ENCODE measurements around the gene VWCE.

VWCE gene

DNA sequence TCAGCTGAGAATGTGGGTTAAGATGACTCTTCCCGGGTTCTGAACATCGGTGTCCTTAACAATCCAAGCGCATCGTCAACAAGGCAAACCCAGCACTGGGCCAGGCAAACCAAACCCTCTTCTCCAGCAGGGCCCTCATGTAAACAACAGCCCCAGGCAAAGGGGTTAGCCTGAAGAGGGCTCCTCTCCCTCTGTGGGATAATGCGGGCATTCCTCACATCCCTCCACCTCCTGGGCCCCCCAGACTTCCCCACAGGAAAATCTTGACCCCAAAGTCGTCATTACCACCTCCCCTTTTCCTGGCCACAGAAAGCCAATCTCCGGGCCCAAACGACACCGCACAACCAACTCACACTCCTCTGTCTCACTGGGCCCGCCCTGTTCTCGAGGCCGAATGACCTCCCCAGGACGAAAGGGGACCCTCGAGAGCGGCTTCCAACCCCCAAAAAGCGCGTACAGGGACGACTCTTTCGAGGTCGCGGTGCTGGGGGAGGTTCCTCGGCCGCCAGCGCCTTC, 37.2 kb upstream of the VWCE start:
- no peak for FAIRE-seq
- DNase-seq (ENCODE audit: extremely low spot score, insufficient read length, low read depth), result no peak

- FAIRE-seq, result no peak
- no peak for DNase-seq (ENCODE audit: extremely low spot score, insufficient read length, low read depth)
Observed at GRCh38 chr11:61331651-61332050, 36.5 kb upstream of the VWCE start.

GRCh38 chr11:61329871-61330270, 34.8 kb upstream of the VWCE start:
- no peak for FAIRE-seq

GRCh38 chr11:61328351-61328750, 33.2 kb upstream of the VWCE start:
- FAIRE-seq, result no peak
- no peak for DNase-seq (ENCODE audit: extremely low spot score, insufficient read length, low read depth)

More at GRCh38 chr11:61329871-61330270, 34.8 kb upstream of the VWCE start:
- no peak for DNase-seq (ENCODE audit: extremely low spot score, insufficient read length, low read depth)

GRCh38 chr11:61327669-61328071, 32.6 kb upstream of the VWCE start:
- FAIRE-seq (no peak), DNase-seq (ENCODE audit: extremely low spot score, insufficient read length, low read depth) (no peak)

DNA sequence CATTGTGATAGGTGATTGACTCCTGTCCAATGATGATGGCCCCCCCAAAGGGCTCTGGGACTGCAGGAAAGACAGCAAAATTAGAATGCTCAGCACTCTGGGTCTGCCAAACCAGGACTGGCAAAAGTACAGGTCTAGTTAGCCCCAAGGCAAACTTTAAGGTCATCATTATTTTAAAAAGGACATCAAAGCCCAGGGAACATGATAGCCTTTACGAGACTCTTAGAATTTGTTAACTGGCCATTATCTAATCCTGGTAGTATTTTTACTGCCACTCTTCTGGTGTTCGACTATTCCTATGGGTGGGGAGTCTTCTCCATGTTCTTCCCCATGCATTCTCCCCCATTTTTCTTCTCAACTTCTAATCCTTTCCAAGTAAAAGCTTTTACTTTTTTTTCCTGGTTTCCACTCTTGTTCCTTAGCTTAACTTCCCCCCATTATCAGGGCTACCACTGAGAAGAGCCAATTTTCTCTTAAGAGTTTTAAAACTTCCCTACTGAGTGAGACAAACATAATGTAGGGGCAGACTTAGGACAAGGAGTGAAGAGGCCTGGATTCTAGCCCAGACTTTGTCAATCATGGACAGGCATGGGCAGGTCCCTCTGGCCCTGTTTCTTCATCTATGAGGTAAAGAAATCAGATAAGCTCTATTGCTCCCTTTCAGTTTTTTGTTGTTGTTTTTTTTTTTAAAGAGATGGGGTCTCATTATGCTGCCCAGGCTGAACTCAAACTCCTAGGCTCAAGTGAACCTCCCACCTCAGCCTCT, 30.7 kb upstream of the VWCE start:
- DNase-seq (ENCODE audit: extremely low spot score, insufficient read length, low read depth), result no peak
- no peak for FAIRE-seq

DNA sequence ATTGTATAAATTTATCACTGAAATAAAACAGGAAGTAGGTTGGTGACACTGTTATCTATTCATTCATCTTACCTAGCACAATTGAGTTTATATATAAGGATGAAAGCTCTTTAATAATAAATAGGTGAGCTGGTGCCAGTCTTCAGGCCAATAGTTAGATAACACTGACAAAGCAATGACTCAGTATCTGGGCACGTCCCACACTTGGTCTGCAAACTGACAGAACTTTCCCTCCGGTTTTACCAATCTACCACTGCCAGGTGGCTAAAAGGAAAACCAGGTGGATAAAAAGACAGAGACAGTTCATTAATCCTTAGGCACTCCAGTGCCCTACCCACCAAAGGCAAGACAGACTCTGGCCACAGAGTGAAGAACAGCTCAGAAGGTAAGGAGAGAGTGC, 20.1 kb upstream of the VWCE start:
- FAIRE-seq (no peak), DNase-seq (ENCODE audit: extremely low spot score, insufficient read length, low read depth) (no peak)

DNA sequence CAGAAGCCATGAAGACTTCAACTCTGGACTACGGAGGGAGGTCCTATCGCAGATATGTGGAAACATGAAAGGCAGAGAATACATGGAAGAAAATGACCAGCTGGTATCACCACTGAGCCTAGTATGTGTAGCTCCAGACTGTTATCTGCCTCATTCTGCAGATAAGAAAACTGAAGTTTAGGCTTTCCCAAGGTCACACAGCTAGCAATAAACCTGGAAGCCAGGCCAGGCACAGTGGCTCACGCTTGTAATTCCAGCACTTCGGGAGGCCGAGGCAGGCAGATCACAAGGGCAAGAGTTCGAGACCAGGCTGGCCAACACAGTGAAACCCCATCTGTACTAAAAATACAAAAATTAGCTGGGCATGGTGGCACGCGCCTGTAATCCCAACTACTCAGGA, 15.6 kb upstream of the VWCE start:
- FAIRE-seq, result no peak
- no peak for DNase-seq (ENCODE audit: extremely low spot score, insufficient read length, low read depth)

DNA sequence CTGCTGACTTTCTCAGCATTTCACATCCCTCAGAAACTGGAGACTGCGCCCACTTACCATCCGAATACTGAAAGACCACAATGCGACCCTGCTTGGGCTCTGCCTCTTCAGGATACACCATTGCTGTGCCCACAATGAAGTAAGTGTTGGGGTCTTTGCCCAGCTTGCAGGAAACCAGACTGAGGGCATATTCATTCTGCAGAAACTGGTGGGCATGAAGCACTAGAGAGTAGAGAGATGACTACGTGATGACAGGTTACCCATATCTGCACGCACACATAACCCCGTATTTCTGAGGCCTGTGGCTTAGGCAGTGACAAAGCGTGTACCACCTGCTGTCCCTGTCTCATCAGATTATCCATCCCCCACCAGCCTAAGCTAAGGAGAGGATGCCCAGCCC, 14.6 kb upstream of the VWCE start:
- DNase-seq (ENCODE audit: extremely low spot score, insufficient read length, low read depth) (no peak), FAIRE-seq (no peak)

DNA sequence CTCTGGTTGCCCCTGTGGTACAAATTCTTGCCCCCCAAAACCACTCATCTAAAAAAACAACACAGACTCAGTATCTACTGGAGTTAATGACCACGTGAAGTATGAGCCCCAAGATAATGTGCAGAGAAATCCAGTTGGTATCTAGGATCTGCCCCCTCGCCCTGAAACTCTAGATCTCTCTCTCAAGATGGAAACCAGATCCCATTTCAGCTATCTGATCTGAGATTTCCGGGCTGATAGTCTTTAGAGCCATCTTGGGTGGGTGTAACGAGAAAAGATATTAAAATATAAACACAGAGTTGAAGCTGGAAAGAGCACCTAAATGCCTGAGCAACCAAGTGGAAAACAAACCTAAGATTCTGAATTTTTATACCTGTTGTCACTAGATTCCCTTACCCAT, 14.0 kb upstream of the VWCE start:
- no peak for DNase-seq (ENCODE audit: extremely low spot score, insufficient read length, low read depth)
- FAIRE-seq, result no peak

DNA sequence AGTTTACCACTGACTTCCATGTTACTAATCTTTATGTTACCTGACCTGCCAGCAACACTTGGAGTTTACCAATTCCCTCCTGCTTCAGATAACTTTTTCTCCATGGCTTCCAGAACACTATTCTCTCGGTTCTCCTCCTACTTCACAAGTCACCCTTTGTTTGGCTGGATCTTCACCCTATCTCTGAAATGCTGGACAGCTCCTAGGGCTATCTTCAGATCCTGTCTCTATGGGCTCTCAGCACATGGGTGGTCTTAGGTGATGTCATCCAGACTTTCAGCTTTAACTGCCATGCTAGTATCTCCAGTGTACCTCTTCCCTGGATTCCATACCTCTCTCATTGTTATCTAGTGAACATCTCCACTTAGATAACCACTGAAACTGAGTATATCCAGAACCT, 12.2 kb upstream of the VWCE start:
- FAIRE-seq, result no peak

GRCh38 chr11:61306221-61306620, 11.1 kb upstream of the VWCE start:
- DNase-seq (ENCODE audit: extremely low spot score, insufficient read length, low read depth) (no peak), FAIRE-seq (no peak)

More for the DNA sequence above, 12.2 kb upstream of the VWCE start:
- DNase-seq (ENCODE audit: extremely low spot score, insufficient read length, low read depth), result no peak

DNA sequence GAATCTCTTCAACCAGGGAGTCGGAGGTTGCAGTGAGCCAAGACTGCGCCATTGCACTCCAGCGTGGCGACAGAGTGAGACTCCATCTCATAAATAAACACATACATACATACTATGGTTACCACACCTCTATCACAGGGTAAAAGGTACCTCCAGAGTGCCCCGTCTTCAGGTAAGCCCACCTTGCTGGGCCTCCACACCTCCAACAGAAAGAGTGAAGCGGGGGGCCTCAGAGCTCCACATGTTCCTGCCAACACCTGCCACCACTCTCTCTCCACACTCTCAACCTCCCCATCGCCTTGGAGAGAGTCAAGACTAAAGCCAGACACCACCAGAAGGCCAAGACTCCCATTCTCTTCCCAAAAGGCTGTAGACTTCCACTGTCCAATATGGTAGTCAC, 10.3 kb upstream of the VWCE start:
- FAIRE-seq (no peak), DNase-seq (ENCODE audit: extremely low spot score, insufficient read length, low read depth) (no peak)

- FAIRE-seq (no peak), DNase-seq (ENCODE audit: extremely low spot score, insufficient read length, low read depth) (no peak)
Observed at GRCh38 chr11:61303725-61304124, 8.6 kb upstream of the VWCE start.

DNA sequence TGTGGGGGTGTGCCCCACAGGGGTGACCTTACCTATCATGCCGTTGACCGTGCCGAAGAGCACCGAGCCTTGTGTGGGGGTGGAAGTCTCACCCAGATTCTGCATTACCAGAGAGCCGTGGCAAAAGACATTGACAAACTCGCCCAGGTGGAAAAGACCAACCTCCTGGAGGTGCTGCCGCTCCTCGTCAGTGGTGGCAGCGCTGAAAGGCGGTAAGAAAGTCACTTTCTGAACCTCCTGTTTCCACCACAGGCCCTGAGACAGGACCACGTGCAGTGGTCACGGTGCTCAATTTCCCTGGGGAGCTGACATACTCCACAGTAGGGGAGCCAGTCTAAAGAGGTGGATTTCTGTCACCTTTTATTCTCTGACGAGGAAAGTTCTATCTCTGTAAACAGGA, 7.4 kb upstream of the VWCE start:
- DNase-seq (ENCODE audit: extremely low spot score, insufficient read length, low read depth), result no peak
- FAIRE-seq, result no peak

DNA sequence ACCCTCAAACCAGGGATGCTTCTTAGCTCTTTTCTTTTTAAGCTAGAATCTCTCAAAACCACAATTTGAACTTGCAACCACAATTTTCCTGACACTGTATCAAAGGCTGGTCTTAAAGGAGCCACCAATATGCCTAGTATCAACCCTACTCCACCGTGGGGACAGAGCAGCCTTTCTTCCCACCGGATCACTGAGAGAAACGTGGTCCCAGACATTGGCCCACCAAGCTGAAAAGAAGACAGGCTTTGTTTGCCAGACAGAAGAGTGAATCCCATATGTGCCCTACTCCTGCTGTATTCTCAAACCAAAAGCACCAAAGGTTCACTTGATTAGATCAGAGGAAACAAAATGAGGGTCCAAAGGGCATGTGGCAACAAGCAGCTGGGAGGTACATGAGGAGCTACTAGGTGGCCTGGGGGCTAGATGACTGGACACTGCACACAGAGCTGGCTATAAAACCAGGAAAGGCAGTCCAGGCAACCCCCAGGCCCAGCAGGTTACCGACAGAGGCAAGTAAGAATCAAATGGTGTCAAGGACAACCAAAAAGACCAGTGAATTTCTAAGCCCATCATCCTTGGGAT, 3.6 kb upstream of the VWCE start:
- FAIRE-seq (no peak), DNase-seq (ENCODE audit: extremely low spot score, insufficient read length, low read depth) (no peak)

GRCh38 chr11:61297746-61298145, 2.6 kb upstream of the VWCE start:
- no peak for FAIRE-seq

GRCh38 chr11:61297341-61297740, 2.2 kb upstream of the VWCE start:
- FAIRE-seq (no peak), DNase-seq (ENCODE audit: extremely low spot score, insufficient read length, low read depth) (no peak)

More at GRCh38 chr11:61297746-61298145, 2.6 kb upstream of the VWCE start:
- DNase-seq (ENCODE audit: extremely low spot score, insufficient read length, low read depth), result no peak

- DNase-seq (ENCODE audit: extremely low spot score, insufficient read length, low read depth) (no peak), FAIRE-seq (no peak)
Observed at GRCh38 chr11:61295596-61295926, 445 bp upstream of the VWCE start.

DNA sequence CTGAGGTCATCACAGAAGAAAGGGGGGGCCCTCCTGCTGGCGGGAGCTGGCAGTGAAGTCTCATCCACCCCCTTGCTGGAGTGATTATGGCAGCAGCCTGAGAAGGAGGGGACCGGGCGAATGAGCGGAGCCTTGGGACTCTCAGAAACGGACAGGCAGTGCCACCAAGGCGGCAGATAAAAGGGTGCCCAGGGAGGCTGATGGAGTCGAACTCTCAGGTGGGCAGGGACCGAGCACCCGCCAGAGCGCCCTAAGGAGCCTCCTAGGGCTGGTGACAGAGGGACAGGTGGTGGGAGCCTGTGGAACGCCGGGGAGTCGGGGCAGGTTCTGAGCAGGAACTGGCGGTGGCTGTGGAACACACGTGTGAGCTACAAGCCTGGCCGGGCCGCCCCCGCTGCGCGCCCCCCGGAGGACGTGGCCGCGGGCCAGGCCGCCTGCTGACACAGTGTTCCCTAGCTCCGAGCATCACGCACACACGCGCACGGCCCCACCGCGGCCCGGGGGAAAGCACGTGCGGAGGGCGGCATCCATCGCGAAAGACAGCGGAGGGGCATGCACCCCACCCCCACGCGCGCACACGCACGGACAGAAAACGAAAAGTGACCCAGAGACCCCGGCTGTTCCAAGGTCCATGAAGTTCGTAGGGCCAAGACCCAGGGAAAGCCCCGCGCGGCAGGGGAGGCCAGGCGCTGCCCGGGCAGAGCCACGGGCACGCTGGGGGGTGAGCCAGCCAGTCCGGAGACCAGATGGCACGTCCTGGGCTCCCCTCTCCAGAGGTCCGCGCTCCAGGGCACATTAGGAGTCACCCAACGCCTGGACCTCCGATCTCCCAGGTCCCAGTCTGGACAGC, 1.0 kb downstream of the VWCE start:
- DNase-seq (ENCODE audit: extremely low spot score, insufficient read length, low read depth), result peak; percentile 33

DNA sequence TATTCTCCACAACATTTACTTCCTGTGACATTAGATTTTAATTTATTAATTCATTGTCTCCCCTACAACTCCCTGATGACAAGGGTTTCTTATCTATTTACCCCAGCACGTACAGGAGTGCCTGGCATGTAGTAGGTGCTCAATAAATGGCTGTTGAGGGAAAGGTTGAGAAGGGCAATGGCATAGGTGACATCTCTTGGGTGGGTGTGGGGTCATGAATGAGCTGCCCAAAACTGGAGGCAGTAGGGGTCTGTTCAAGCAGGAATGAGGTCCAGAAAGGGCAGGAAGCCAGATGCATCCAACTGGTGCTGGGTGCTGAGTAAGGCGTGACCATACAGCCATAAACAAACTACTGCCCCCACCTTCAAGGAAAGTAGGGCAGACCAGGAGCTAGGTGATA, 2.8 kb downstream of the VWCE start:
- DNase-seq (ENCODE audit: extremely low spot score, insufficient read length, low read depth) (no peak), FAIRE-seq (no peak)

More for the DNA sequence above, 1.0 kb downstream of the VWCE start:
- no peak for FAIRE-seq

Measured in GM18507 (cell line).